GDM1 (cell line): ENCODE results near the gene MMRN2.

Source experiments
- DNase-seq: peaks from one replicate; lab custom pipeline; 2025; lab: John Stamatoyannopoulos, UW

Gene MMRN2

DNA sequence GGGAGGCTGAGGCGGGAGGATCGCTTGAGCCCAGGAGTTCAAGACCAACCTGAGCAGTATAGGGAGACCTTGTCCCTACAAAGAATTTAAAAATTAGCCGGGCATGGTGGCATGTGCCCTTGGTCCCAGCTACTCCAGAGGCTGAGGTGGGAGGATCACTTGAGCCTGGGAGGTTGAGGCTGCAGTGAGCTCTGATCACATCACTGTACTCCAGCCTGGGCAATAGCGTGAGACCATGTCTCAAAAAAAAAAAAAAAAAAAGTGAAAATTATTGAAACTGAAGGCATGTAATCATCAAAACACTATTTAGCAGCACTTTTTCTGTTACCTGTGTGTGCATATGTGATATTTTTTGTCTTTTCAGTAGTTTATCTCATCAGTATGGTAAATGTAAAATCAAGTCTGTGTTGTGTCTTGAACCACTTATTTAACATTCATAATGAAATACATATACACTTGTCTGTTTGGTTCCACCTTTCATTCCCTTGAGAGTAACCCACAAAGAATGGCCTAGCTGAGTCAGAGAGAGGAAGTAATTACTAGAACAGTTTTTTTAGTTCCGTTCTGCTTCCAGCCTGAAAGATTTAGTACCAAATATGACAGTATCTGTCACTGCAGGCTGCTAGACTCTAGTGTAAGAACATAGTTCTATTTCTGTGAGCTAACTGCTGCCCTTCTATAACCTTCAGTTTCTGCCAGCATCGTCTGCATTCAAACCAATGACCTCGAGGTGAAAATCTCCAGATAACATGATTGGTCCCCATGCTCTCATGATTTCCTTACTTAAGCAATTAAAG lies 68.6 kb downstream of the MMRN2 start:
- DNase-seq: peak; percentile 79
